Ascending aorta (tissue), 2 donors: ENCODE data around the gene RUSC1. TPM values are rescaled to one million over a fixed set of nuclear protein-coding genes. Genes with fewer than 3 reads are reported as not detected.

Experiments used
- DNase-seq, 2 donors: peaks; one replicate each; pipeline ENCODE4 v3.0.0-alpha.2; 2019; ENCODE audit warnings: low spot score in 2 of 2
- H3K27ac ChIP-seq, 2 donors: fragments of 200-600 bp; sonication (generic); one replicate each; pipeline ENCODE4 v1.5.1; 2016 to 2017; ENCODE audit warnings: mild to moderate bottlenecking in 1 of 2
- H3K27me3 ChIP-seq: fragments of 200-600 bp; sonication (generic); one replicate; pipeline ENCODE4 v1.5.1; 2017
- H3K36me3 ChIP-seq, 2 donors: fragments of 200-600 bp; sonication (generic); one replicate each; pipeline ENCODE4 v1.5.1; 2016
- H3K4me1 ChIP-seq, 2 donors: fragments of 200-600 bp; sonication (generic); one replicate each; pipeline ENCODE4 v1.5.1; 2016 to 2017; ENCODE audit warnings: mild to moderate bottlenecking in 1 of 2
- H3K4me3 ChIP-seq, 2 donors: fragments of 200-600 bp; sonication (generic); one replicate each; pipeline ENCODE4 v1.5.1; 2016 to 2017; ENCODE audit warnings: mild to moderate bottlenecking in 1 of 2
- H3K9me3 ChIP-seq, 2 donors: fragments of 200-600 bp; sonication (generic); one replicate each; pipeline ENCODE4 v1.5.1; 2016
- intact Hi-C: fragments of 100-400 bp; cut with DNase I; formaldehyde crosslinking; loops from one replicate; pipeline ENCODE4 v1.15.1; 2023
- total RNA-seq: library from RNA; depleted of rRNA; stranded (reverse); fragments of >200 nt; gene quantifications from one replicate; pipeline ENCODE4 v1.1.0, GENCODE V29; 2016
- TF ChIP-seq, protein P1 (sequence below), 3 experiments: fragments of 200-600 bp in 2 of 3; fragments of 450-650 bp in 1 of 3; sonication (generic) in 2 of 3; IDR thresholded peaks; one replicate each; pipeline ENCODE4 v1.5.1; 2016 to 2019; ENCODE audit warnings: antibody characterized with exemption in 3 of 3, mild to moderate bottlenecking in 1 of 3, moderate library complexity in 1 of 3

Gene RUSC1
- total RNA-seq, 1 donor from 2014 or later = 18.4 TPM

GRCh38 chr1:155277902-155278688, 42.6 kb upstream of the RUSC1 start:
- intact Hi-C loops = loop anchor here (1.0 to 10.0 kb wide), 6 partner anchors 23 to 467 kb away; partner anchors contain the start of genes ENTREP3 and FDPS
- peak overlapping the region; percentile 64 to 80 for H3K4me3 ChIP-seq
- H3K4me1 ChIP-seq = peaks cover 5 to 13% of the 10 kb centered on the region in 2 donors
- peak in 1 of 2 donors; percentile 81 for DNase-seq
- no peaks in the 10 kb centered on the region for H3K27me3 ChIP-seq
- H3K36me3 ChIP-seq = no peaks in the 10 kb centered on the region
- peak overlapping the region in 1 of 2 donors; percentile 64 for H3K27ac ChIP-seq
- no peaks in the 10 kb centered on the region for H3K9me3 ChIP-seq
- TF ChIP-seq, protein P1, sequence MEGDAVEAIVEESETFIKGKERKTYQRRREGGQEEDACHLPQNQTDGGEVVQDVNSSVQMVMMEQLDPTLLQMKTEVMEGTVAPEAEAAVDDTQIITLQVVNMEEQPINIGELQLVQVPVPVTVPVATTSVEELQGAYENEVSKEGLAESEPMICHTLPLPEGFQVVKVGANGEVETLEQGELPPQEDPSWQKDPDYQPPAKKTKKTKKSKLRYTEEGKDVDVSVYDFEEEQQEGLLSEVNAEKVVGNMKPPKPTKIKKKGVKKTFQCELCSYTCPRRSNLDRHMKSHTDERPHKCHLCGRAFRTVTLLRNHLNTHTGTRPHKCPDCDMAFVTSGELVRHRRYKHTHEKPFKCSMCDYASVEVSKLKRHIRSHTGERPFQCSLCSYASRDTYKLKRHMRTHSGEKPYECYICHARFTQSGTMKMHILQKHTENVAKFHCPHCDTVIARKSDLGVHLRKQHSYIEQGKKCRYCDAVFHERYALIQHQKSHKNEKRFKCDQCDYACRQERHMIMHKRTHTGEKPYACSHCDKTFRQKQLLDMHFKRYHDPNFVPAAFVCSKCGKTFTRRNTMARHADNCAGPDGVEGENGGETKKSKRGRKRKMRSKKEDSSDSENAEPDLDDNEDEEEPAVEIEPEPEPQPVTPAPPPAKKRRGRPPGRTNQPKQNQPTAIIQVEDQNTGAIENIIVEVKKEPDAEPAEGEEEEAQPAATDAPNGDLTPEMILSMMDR (IDR thresholded peaks at IDR 0.05) = no peak

- H3K36me3 ChIP-seq = no peaks in the 10 kb centered on the region
- TF ChIP-seq, protein P1 (IDR thresholded peaks at IDR 0.05) = no peak
- no peaks in the 10 kb centered on the region for H3K9me3 ChIP-seq
- intact Hi-C loops = loop anchor here (5.0 to 10.0 kb wide), 2 partner anchors 226 to 314 kb away; no protein-coding TSS in a partner anchor
- H3K27me3 ChIP-seq = no peaks in the 10 kb centered on the region
- H3K4me3 ChIP-seq = no peak overlapping the region
- H3K27ac ChIP-seq = no peak overlapping the region
- peaks cover 5 to 13% of the 10 kb centered on the region in 2 donors for H3K4me1 ChIP-seq
- DNase-seq = no peak
Observed at GRCh38 chr1:155278689-155279160, 42.0 kb upstream of the RUSC1 start.

GRCh38 chr1:155279268-155279667, 41.4 kb upstream of the RUSC1 start:
- DNase-seq = no peak
- intact Hi-C loops = loop anchor here (5.0 to 10.0 kb wide), 2 partner anchors 226 to 313 kb away; no protein-coding TSS in a partner anchor
- peaks cover 5 to 10% of the 10 kb centered on the region in 2 donors for H3K4me1 ChIP-seq
- TF ChIP-seq, protein P1 (IDR thresholded peaks at IDR 0.05) = no peak
- H3K27me3 ChIP-seq = no peaks in the 10 kb centered on the region
- H3K27ac ChIP-seq = no peak overlapping the region
- no peaks in the 10 kb centered on the region for H3K36me3 ChIP-seq
- no peak overlapping the region for H3K4me3 ChIP-seq
- no peaks in the 10 kb centered on the region for H3K9me3 ChIP-seq

DNA sequence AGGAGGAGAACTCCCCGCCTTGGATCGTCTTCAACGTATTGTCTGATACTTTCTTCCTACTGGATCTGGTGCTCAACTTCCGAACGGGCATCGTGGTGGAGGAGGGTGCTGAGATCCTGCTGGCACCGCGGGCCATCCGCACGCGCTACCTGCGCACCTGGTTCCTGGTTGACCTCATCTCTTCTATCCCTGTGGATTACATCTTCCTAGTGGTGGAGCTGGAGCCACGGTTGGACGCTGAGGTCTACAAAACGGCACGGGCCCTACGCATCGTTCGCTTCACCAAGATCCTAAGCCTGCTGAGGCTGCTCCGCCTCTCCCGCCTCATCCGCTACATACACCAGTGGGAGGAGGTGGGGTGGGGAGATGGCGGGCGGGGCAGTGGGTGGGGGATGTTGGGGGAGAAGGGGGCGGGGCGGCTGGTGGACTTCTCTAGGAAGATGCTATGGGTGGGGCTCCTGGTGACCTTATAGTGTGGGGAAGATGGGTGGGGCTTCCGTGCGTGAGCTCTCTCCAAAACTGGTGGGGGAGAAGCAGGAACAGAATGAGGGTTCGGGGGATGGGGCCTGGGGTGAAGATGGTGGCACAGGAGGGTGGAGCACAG, 38.1 kb upstream of the RUSC1 start:
- no peak for DNase-seq
- no peaks in the 10 kb centered on the region for H3K9me3 ChIP-seq
- H3K4me3 ChIP-seq = no peak overlapping the region
- H3K27me3 ChIP-seq = no peaks in the 10 kb centered on the region
- peaks cover 0 to 3% of the 10 kb centered on the region in 2 donors for H3K4me1 ChIP-seq
- H3K36me3 ChIP-seq = no peaks in the 10 kb centered on the region
- intact Hi-C loops = no loop called here
- H3K27ac ChIP-seq = no peak overlapping the region
- TF ChIP-seq, protein P1 (IDR thresholded peaks at IDR 0.05) = no peak

DNA sequence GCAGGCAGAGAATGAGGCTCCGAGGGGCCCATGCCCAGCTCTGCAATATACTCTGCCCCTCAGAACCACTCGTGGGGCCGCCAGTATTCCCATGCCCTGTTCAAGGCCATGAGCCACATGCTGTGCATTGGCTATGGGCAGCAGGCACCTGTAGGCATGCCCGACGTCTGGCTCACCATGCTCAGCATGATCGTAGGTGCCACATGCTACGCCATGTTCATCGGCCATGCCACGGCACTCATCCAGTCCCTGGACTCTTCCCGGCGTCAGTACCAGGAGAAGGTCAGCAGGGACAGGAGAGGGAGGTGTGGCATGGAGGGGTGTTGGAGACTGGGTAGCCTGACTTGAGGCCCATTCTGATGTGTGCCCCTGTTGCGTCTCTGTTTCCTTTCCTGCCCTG, 36.2 kb upstream of the RUSC1 start:
- no peak overlapping the region for H3K27ac ChIP-seq
- H3K27me3 ChIP-seq = no peaks in the 10 kb centered on the region
- DNase-seq = no peak
- intact Hi-C loops = no loop called here
- no peaks in the 10 kb centered on the region for H3K9me3 ChIP-seq
- H3K4me1 ChIP-seq = no peaks in the 10 kb centered on the region
- TF ChIP-seq, protein P1 (IDR thresholded peaks at IDR 0.05) = no peak
- no peaks in the 10 kb centered on the region for H3K36me3 ChIP-seq
- H3K4me3 ChIP-seq = no peak overlapping the region
